ENCODE measurements around the gene IQSEC1.

DNA sequence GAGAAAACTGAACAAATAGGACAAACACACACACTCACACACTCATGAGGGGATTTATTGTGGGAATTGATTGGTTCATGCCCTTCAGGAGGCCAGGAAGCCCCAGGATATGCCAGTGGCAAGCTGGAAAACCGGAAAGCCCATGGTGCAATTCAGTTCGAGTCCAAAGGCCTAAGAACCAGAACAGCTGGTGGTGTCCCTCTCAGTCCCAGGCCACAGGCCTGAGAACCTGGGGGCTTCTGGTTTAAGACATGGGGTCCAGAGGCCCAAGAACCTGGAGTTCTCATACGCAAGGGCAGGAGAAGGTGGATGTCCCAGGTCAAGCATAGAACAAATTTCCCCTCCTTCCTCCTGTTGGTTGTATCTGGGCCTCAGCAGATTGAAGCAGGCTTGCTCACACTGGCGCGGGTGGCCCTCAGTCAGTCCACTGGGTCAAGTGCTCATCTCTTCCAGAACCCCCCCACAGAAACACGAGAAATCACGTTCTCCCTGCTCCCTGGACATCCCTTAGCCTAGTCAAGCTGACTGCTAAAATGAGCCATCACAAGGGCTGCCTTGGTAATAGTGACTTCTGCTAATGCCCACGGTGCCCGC lies 181.7 kb downstream of the IQSEC1 start:
- TF ChIP-seq, protein P1, sequence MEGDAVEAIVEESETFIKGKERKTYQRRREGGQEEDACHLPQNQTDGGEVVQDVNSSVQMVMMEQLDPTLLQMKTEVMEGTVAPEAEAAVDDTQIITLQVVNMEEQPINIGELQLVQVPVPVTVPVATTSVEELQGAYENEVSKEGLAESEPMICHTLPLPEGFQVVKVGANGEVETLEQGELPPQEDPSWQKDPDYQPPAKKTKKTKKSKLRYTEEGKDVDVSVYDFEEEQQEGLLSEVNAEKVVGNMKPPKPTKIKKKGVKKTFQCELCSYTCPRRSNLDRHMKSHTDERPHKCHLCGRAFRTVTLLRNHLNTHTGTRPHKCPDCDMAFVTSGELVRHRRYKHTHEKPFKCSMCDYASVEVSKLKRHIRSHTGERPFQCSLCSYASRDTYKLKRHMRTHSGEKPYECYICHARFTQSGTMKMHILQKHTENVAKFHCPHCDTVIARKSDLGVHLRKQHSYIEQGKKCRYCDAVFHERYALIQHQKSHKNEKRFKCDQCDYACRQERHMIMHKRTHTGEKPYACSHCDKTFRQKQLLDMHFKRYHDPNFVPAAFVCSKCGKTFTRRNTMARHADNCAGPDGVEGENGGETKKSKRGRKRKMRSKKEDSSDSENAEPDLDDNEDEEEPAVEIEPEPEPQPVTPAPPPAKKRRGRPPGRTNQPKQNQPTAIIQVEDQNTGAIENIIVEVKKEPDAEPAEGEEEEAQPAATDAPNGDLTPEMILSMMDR (IDR thresholded peaks at IDR 0.05): no peak
- no peak for TF ChIP-seq POLR2A (IDR thresholded peaks at IDR 0.05)

Data from Peyer's patch (tissue), 4 donors.